K562 (cell line): ENCODE results near the gene GNA15. TPM values are rescaled to one million over a fixed set of nuclear protein-coding genes. Genes with fewer than 3 reads are reported as not detected.

ENCODE experiments used
- ATAC-seq: fragments of 200-7000 bp; cut with Tn5 transposase; 3 replicates; pipeline ENCODE4 v1.9.1; 2020; ENCODE audit warnings: moderate library complexity
- BruUV-seq: library from RNA; stranded (reverse); fragments of 400-500 nt; replicated peaks from 2 replicates; lab custom pipeline; 2021; lab: Mats Ljungman, UMichigan
- CTCF ChIA-PET: fragments of 300-600 bp; formaldehyde crosslinking; extraction: SDS; loops from one replicate; lab custom pipeline; 2021; ENCODE audit warnings: low intra/inter-chr PET ratio; lab: Yijun Ruan, JAX
- POLR2A ChIA-PET: fragments of 300-600, 350-650 bp; sonication (Branson Sonifier 250); formaldehyde crosslinking; extraction: SDS; loops from one replicate; lab custom pipeline; 2021; ENCODE audit warnings: antibody characterized with exemption, inconsistent platforms; lab: Yijun Ruan, JAX
- DNase-seq, 4 experiments: peaks; one replicate each; pipeline versions ENCODE4 v3.0.0 to v3.0.0-alpha.2; 2011 to 2018; ENCODE audit warnings: low spot score in 3 of 4, mixed read lengths in 3 of 4; ENCODE audit errors: extremely low read depth in 1 of 4
- FAIRE-seq: peaks from 2 replicates; lab custom pipeline; 2011; peaks lifted over from hg19 to GRCh38; lab: Jason Lieb, UNC
- H2AFZ ChIP-seq: 2 replicates; pipeline ENCODE4 v1.6.0; 2011; ENCODE audit warnings: low read depth, low read length, control low read depth, inconsistent platforms
- H3K27ac ChIP-seq: fragments of 200-600 bp; 3 replicates; pipeline ENCODE4 v1.8.0; 2011; ENCODE audit warnings: low read depth, mild to moderate bottlenecking, control low read depth, inconsistent platforms, low read length, moderate library complexity, mixed read lengths; ENCODE audit errors: extremely low read depth
- H3K27me3 ChIP-seq, 2 experiments: fragments of 300-600 bp in 1 of 2; 2 replicates in 1 of 2; 3 replicates in 1 of 2; pipeline versions ENCODE4 v1.6.0 to v1.8.0; 2011; ENCODE audit warnings: inconsistent platforms in 2 of 2, low read length in 2 of 2, mild to moderate bottlenecking in 1 of 2, mixed read lengths in 1 of 2, moderate library complexity in 1 of 2; ENCODE audit not compliant: control insufficient read depth in 2 of 2, insufficient read depth in 2 of 2
- H3K36me3 ChIP-seq: fragments of 300-600 bp; 3 replicates; pipeline ENCODE4 v1.8.0; 2011; ENCODE audit warnings: mild to moderate bottlenecking, low read length, inconsistent platforms; ENCODE audit not compliant: control insufficient read depth, insufficient read depth
- H3K4me1 ChIP-seq, 2 experiments: fragments of 200-600 bp in 1 of 2; replicated peaks in 1 of 2; 2 replicates in 1 of 2; 3 replicates in 1 of 2; pipeline versions ENCODE4 v1.5.1 to v1.8.0; 2011; ENCODE audit warnings: inconsistent platforms in 2 of 2, low read length in 2 of 2, mild to moderate bottlenecking in 1 of 2, mixed read lengths in 1 of 2, moderate library complexity in 1 of 2; ENCODE audit not compliant: control insufficient read depth in 2 of 2, insufficient read depth in 2 of 2
- H3K4me2 ChIP-seq: 2 replicates; pipeline ENCODE4 v1.6.1; 2011; ENCODE audit warnings: low read length, control low read depth, inconsistent platforms, mixed read lengths; ENCODE audit not compliant: insufficient read depth
- H3K4me3 ChIP-seq: fragments of 200-600 bp; sonication (generic), shearing (Covaris generic); 2 replicates; pipeline ENCODE4 v1.5.1; 2016; ENCODE audit warnings: control low read depth, inconsistent platforms
- H3K79me2 ChIP-seq: fragments of 200-600 bp; 3 replicates; pipeline ENCODE4 v1.8.0; 2011; ENCODE audit warnings: low read length, inconsistent platforms; ENCODE audit not compliant: control insufficient read depth, insufficient read depth
- H3K9ac ChIP-seq, 2 experiments: 2 replicates each; pipeline versions ENCODE4 v1.6.0 to v1.6.1; 2011; ENCODE audit warnings: low read depth in 2 of 2, low read length in 2 of 2, control low read depth in 1 of 2, inconsistent platforms in 1 of 2, mild to moderate bottlenecking in 1 of 2, mixed read lengths in 1 of 2; ENCODE audit not compliant: insufficient read depth in 1 of 2
- H3K9me1 ChIP-seq: one replicate; pipeline ENCODE4 v1.6.0; 2011; ENCODE audit warnings: inconsistent platforms, mild to moderate bottlenecking, low read length, moderate library complexity; ENCODE audit not compliant: control insufficient read depth, insufficient read depth
- H3K9me3 ChIP-seq: replicated peaks from 2 replicates; pipeline ENCODE4 v1.5.1; 2011; ENCODE audit warnings: low read depth, low read length, inconsistent platforms; ENCODE audit not compliant: control insufficient read depth, insufficient read depth
- H4K20me1 ChIP-seq: replicated peaks from 2 replicates; pipeline ENCODE4 v1.6.1; 2011; ENCODE audit warnings: low read length, inconsistent platforms, mixed read lengths; ENCODE audit not compliant: control insufficient read depth, insufficient read depth
- E2F4 ChIP-seq: sonication (generic); formaldehyde crosslinking; IDR thresholded peaks from 2 replicates; pipeline ENCODE4 v1.8.0; 2022; ENCODE audit warnings: mild to moderate bottlenecking, low read depth, missing genetic modification reagents
- MEIS2 ChIP-seq: fragments of 450-650 bp; IDR thresholded peaks from 2 replicates; pipeline ENCODE4 v1.6.1; 2014; ENCODE audit warnings: mild to moderate bottlenecking; ENCODE audit not compliant: partially characterized antibody
- MLLT1 ChIP-seq, 2 experiments: fragments of 450-650 bp; IDR thresholded peaks; 2 replicates each; pipeline ENCODE4 v1.6.1; 2016
- RBM17 ChIP-seq: fragments of 200-400 bp; formaldehyde crosslinking; IDR thresholded peaks from 2 replicates; pipeline ENCODE4 v1.6.1; 2017; ENCODE audit warnings: low read depth, mild to moderate bottlenecking, low read length, borderline replicate concordance
- SMAD3 ChIP-seq: fragments of 450-650 bp; formaldehyde crosslinking; conservative IDR thresholded peaks from 2 replicates; pipeline ENCODE4 v1.4.0; 2020; ENCODE audit warnings: mild to moderate bottlenecking
- SMARCB1 ChIP-seq: IDR thresholded peaks from 2 replicates; pipeline ENCODE4 v1.6.1; 2011; ENCODE audit warnings: improper control_type of control experiment, low read depth; ENCODE audit not compliant: insufficient read length
- TAF1 ChIP-seq: IDR thresholded peaks from 2 replicates; pipeline ENCODE4 v1.6.1; 2011; ENCODE audit warnings: mild to moderate bottlenecking, low read length, moderate library complexity; ENCODE audit not compliant: insufficient read depth, control insufficient read depth, severe bottlenecking; ENCODE audit errors: extremely low read depth
- TCF15 ChIP-seq: fragments of 250-450 bp; sonication (Bioruptor Pico); IDR thresholded peaks from 2 replicates; pipeline ENCODE4 v1.8.0; 2022; ENCODE audit warnings: moderate library complexity, mild to moderate bottlenecking, inconsistent platforms
- WHSC1 ChIP-seq: IDR thresholded peaks from one replicate; pipeline ENCODE4 v1.6.1; 2012; ENCODE audit warnings: low read length, control low read depth, inconsistent platforms
- ZBTB7A ChIP-seq: IDR thresholded peaks from 2 replicates; pipeline ENCODE4 v1.6.1; 2011; ENCODE audit warnings: low read depth, mild to moderate bottlenecking, low read length, moderate library complexity, borderline replicate concordance; ENCODE audit not compliant: control insufficient read depth
- ZFX ChIP-seq: sonication (generic); formaldehyde crosslinking; IDR thresholded peaks from 2 replicates; pipeline ENCODE4 v1.8.0; 2022; ENCODE audit warnings: mild to moderate bottlenecking, missing genetic modification reagents, moderate library complexity
- ZHX1 ChIP-seq: fragments of 150-350 bp; conservative IDR thresholded peaks from 2 replicates; pipeline ENCODE4 v1.6.1; 2014; ENCODE audit warnings: low read length
- ZNF586 ChIP-seq: fragments of 450-650 bp; formaldehyde crosslinking; conservative IDR thresholded peaks from 2 replicates; pipeline ENCODE4 v1.4.0; 2020; ENCODE audit warnings: mild to moderate bottlenecking, moderate library complexity
- WGBS: fragments of 100-300 bp; shearing (Covaris generic); methylation state at CpG from one replicate; pipeline ENCODE4 v1.1.6; 2016; ENCODE audit warnings: low coverage, mixed read lengths; ENCODE audit not compliant: insufficient coverage; ENCODE audit errors: missing lambda C conversion rate; 5-methylcytosine and 5-hydroxymethylcytosine counted together
- in situ Hi-C: fragments of 300-500 bp; cut with MboI; formaldehyde crosslinking; loops from 4 replicates; pipeline ENCODE4 v1.15.0; 2018; ENCODE audit warnings: inconsistent platforms, mixed read lengths
- intact Hi-C: fragments of 100-400 bp; cut with micrococcal nuclease; formaldehyde crosslinking; loops from 2 replicates; pipeline ENCODE4 v1.14.2; 2022
- polyA plus RNA-seq, 8 experiments: library from polyadenylated mRNA; depleted of rRNA in 4 of 8; stranded (reverse) in 5 of 8; unstranded in 3 of 8; fragments of >200 nt; fragmentation: Nextera tagmentation in 2 of 8; fragmentation: Illumina TruSeq in 1 of 8; extraction: Ambion mirVana in 2 of 8; extraction: Trizol in 1 of 8; gene quantifications; 2 replicates each; pipeline versions ENCODE4 v1.2.1 to v1.2.3, GENCODE V29; 2011 to 2014; ENCODE audit warnings: inconsistent platforms in 1 of 8, missing spikeins in 1 of 8
- total RNA-seq, 7 experiments: library from RNA; depleted of rRNA in 6 of 7; stranded (reverse); fragments of >200 nt in 6 of 7; fragmentation: Illumina TruSeq in 2 of 7; extraction: Trizol in 2 of 7; gene quantifications; 2 replicates each; pipeline versions ENCODE4 v1.2.1 to v1.2.3, GENCODE V29; 2011 to 2021; ENCODE audit warnings: low replicate concordance in 1 of 7

GNA15 gene
- total and polyA plus RNA-seq, 9 of the 15 experiments (the other 6 are each of a cell fraction or from before 2014, with no cell fraction given) = 0.03 to 0.24 (median 0.11) TPM; not detected in 1

GRCh38 chr19:3115411-3115810, 20.4 kb upstream of the GNA15 start:
- DNase-seq (peak in 1 of 4 experiments; percentile 25), ATAC-seq (peak; percentile 47; the same call in 1 of the 3 replicates), FAIRE-seq (no peak)
- Histone ChIP-seq H4K20me1 (no peaks in the 10 kb centered on the region; the same call in 1 of the 2 replicates), H3K27ac (no peak overlapping the region), H3K9ac (no peak overlapping the region), H3K79me2 (peaks cover 11% of the 10 kb centered on the region; the same call in 2 of the 3 replicates), H3K9me3 (no peaks in the 10 kb centered on the region), H3K4me2 (no peak overlapping the region), H3K4me1 (peaks cover 0 to 51% of the 10 kb centered on the region in 2 experiments; a peak in 2 of 5 replicates), H3K4me3 (no peak overlapping the region), H3K9me1 (no peaks in the 10 kb centered on the region), H3K36me3 (peaks cover 35% of the 10 kb centered on the region; the same call in 1 of the 3 replicates), H2AFZ (no peak overlapping the region), H3K27me3 (no peaks in the 10 kb centered on the region)
- ChIA-PET CTCF (no interaction called here), POLR2A (interaction anchor here (0.6 to 1.7 kb wide), 2 partner anchors 14 to 18 kb away, joined by 3 read pairs; no protein-coding TSS in a partner anchor)
- in situ Hi-C loops = no loop called here
- no TSS peak for BruUV-seq
- TF ChIP-seq MEIS2 (no peak), TCF15 (CRISPR knock-in tag) (no peak), ZHX1 (no peak), ZNF586 (CRISPR knock-in tag) (no peak), TAF1 (no peak), ZFX (no peak), ZBTB7A (no peak), SMAD3 (no peak), RBM17 (no peak), SMARCB1 (no peak), E2F4 (CRISPR knock-in tag) (no peak), MLLT1 (IDR thresholded peaks at IDR 0.05) (no peak), WHSC1 (no peak)
- intact Hi-C loops = no loop called here
- 49% methylated on average over 5 of the region's 12 CpGs for WGBS
